GM19467 (cell line): ENCODE data around the gene GMNC.

ENCODE experiments used
- ATAC-seq: cut with Tn5 transposase; IDR thresholded peaks from one replicate; pipeline ENCODE4 v1.9.1; 2021; ENCODE audit warnings: mild to moderate bottlenecking, moderate library complexity; ENCODE audit not compliant: unreplicated experiment

The GMNC gene

DNA sequence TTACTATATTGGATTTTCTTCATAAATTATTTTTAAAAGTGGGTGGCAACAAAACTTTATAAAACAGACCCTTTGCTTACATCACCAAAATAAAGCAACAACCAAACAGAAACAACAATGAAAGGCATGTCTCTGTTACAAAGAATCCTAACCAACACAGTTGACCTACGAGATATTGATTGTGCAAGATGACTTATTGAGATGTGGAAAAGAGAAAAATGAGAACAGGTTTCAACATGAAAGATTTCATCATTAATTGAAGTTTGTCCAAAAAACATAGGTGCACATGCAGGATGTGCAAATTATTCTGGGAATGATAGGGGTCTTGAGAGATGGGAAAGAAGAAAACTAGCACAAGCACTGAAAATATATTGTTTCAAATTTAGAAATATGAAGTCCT, 9.0 kb downstream of the GMNC start:
- no peak for ATAC-seq

DNA sequence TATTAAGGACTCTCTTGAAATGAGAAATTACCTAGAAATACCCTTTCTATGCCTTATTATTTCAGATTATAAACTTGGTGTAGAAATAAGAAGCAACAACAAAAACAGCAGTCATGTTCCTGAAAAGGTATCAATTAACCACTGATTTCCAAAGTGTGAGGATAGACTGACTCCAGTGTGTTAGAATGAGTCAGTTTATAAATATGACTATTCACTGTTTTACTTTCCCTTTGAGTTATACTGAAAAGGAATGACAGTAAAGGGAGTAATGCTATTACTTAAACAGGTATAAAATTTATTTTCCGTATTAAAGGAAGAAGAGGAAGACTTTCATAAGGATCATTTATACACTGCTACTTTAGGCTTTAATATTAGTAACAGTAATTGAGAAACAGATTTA, 12.9 kb downstream of the GMNC start:
- ATAC-seq = no peak

DNA sequence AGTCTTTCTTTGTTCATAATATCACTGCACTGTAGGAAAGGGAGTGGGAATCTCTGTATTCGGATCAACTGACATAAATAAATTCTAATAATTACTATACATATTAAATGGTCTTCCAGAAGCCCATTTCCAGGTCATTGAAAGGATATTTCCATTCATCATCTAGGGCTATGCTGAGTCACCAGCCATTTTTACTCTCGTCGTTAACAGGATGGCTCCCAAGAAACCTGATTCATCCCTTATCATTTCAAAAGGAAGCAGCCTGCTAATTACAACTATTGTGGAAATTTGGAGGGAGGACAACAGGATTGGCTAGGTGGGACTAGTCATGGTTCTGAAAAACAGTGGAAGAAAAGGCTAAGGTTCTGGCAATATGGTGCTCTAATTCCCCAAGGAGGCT, 13.6 kb downstream of the GMNC start:
- no peak for ATAC-seq

DNA sequence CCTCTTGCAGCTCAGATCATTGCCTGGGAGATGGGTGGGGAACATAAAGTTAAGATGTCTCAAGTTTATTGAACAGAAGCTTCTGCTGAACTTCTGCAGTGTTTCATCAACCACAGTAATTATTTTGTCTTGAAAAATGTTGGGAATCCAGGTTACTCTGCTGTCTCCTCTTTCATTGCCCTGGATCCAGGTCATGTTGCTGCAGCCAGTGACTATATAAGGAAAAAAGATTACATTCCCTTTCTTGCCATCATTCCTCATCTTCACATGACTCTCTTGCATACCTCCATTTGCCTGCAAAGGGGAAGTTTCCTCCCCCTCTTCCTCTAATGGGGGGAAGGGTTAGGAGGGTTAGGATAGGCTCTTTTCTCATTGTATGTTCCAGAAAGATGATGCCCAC, 15.1 kb downstream of the GMNC start:
- ATAC-seq = no peak

DNA sequence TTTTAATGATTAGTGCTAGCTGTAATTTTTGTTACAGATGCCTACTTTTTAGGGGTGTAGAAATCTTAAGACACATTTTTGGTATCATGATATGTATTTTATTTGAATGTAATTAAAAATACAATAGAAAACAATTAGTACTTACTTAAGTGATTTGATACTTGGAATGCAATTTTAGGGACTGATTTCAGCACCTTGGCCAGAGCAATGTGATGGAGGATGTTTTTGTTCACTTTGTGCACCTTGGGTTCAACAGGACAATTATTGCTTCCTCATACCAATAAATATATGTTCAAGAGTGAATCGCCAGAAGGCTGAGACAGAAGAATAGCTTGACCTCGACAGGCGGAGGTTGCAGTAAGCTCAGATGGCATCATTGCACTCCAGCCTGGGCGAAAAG, 22.3 kb downstream of the GMNC start:
- no peak for ATAC-seq

DNA sequence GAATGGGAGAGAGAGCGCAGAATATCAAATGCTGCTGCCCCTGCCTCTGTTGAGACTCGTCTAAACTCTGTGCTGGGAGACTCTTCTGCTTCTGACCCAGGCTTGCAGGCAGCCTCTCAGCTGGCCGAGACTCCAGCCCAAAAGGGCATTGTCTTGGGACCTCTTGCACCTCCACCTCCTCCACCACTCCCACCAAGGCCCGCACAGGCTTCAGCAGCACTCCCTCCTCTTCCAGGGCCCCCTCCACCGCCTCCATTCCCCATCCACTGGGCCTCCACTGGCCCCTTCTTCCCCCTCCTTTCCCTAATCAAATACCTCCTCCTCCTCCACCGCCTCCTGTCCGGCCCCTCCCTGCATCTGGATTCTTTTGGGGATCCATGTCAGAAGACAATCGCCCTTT, 31.3 kb downstream of the GMNC start:
- no peak for ATAC-seq

DNA sequence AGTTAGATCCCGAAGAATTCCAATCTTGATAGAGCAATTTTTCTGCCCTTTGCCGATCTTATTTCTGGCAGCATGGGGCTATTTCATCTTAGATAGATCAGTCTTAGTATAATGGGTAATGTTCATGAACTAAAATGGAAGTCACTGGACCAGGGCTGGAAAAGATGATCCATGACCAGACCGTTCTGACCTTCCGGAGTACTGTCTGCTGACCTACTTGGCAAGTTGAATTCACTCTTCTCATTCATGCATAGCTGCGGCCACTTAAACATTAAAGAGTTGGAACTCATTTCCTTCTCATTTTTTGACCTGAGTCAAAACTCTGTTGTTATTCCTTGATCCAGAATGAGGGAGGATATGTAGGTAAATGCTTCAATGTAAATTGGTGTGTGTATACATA, 32.5 kb downstream of the GMNC start:
- no peak for ATAC-seq

DNA sequence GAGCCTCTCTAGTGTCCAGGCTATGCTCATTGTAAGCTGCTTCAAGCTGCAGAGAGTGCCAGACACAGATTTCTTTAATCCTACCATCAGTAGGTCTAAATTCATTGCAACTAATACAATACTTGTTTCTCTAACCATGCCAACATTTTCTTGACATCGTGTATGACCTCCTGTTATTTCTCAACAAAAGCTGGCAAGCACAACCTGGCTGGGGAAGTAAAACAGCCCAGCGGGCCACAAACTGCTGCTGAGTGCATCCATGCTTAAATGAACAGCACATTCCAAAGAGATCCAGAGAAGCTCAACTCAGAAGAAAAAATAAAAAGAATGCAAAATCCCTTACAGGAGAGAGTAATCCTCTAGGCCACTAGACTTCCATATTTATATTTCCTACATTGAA, 36.5 kb downstream of the GMNC start:
- ATAC-seq = no peak

DNA sequence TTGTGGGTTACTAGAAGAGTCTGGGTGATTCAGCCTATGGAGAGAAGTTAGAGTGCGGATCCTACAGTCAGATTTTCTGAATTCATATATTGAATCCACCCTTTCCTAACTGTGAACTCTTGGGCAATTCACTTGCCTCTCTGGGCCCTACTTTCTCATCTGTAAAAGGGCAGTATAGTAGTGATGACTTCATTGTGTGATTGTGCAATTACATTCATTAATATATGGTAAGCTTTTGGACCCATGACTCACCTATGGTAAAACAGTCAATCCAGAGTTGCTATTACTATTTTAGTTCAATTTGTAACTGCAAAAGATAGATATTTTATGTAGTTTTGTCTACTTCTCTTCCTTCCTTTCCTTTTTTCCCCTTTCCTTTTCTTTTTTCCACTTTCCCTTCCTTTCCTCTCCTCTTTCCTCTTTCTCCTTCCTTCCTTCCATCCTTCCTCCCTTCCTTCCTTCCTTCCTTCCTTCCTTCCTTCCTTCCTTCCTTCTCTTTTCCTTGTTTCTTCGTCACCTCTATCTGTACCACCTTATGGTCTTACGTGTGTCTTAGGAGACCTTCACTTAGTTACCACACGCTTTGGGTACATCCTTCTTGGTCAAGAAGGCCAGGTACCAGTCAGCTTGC, 37.0 kb downstream of the GMNC start:
- no peak for ATAC-seq

DNA sequence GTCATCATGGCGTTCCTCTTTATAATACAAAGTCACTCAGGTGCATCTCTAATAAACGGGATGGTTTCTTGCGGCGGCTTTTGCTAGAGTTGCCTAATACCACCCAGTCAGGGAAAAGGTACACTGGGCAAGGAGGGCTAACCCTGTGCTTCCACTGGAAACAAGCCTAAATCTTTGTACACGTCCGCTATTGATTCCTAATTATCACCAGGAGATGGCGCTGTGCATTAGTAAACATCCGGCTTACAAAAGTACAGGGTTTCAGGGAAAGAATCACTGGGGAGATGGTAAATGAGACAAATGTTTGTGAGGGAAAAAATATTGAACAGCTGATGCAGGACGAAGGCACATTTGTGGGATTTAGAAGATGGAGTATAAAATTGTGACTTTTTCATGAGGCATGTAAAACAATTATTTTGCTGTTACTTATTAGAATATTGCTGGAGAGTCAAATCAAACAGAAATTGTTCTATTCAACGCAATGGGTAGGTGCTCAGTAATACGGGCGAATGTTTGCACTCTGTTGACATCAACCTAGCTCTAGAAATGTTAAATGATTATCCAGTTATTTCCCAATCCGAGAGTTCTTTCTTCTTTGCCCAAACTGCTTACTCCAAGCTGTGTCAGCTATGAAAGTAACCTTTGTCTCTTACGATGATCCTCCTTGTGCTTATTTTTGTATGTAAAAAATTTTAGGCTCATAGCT, 50.6 kb downstream of the GMNC start:
- ATAC-seq = peak; percentile 75

DNA sequence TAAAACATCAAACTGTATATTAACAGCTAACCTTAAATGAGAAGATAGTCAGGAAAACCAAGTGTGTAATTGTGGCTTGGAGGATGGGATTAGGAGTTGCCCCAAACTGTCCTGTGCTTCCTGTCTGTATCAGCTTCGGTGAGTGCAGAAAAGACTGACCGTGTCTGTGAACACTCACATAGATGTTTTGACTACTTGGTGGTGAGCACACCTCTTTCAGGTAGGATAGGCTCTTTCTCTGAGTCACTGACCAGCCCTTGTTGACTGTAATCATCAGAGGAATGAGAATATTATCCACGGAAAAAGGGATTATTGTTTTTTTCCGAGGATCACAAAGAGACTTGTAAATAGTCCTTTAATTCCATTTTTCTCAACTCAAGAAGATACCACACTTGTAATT, 51.5 kb downstream of the GMNC start:
- ATAC-seq = no peak

DNA sequence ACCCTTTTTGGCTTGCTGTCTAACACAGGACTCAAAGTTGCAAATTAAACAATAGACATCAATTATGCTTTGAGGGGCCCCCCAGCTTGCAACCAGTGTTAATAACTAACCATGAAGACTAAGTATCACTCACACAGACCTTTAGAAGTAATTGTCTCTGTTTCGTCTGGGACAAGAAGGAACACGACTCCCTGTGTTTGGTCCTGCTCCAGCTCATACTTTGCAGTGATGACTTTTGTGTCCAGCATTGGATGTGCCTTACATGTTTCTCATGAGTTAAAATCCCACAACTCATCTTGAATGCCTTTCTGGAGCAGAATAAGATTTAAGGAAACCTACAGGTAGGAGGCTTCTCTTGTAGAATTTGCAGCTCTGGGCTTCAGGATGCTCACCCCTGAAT, 53.1 kb downstream of the GMNC start:
- ATAC-seq = no peak

DNA sequence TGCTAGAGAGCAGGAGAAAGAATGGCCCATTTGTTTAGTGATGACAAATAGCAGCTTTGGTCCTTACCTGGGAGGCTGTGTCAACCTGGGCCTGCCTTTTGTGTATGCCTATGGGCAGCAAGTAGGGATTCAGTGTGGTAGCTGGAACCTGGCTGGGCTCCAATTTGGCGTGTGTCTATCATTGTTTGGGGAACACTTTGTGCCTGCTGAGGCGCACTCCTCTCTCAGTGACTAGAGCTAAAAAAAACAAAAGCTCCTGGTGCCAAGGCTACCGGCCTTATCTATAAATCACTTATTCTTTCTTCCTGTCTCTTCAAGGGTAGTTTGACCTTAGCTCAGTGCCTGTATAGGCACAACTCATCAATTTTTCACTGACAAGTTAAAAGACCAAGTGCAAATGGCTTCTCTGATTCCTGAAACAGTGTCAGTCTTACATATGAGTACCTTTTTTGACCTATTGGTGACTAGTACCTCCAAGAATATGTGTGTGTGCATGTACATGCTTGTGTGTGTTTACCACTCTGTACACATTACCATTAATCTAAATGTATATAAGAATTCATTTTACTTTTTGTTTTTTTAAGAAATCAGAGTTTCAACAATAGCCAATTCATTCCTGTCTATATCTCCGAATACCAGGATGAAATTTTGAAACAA, 54.6 kb downstream of the GMNC start:
- ATAC-seq = no peak
